ENCODE data around the gene GATAD2B.

DNA sequence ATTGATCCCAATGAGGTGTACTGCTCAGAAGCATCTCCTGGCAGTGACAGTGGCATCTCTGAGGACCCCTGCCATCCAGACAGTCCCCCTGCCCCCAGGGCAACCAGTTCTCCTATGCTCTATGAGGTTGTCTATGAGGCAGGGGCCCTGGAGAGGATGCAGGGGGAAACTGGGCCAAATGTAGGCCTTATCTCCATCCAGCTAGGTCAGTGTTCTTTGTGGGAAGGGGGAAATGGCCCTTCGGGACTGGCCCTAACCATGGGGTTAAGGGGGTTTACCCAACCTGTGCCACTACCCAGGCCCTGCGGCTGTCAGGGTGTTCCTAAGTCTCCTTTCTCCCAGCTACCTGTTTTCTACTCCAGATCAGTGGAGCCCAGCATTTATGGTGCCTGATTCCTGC lies 46.2 kb upstream of the GATAD2B start:
- no peak for TF ChIP-seq CTCF (IDR thresholded peaks at IDR 0.05)
- TF ChIP-seq POLR2A (IDR thresholded peaks at IDR 0.05), result no peak

Measured in esophagus squamous epithelium (tissue), 4 donors.